HL-60 (cell line): ENCODE measurements around the gene THSD7B.

Experiments
- DNase-seq, 2 experiments: peaks; one replicate each; pipeline ENCODE4 v3.0.0-alpha.2; 2010 to 2020; ENCODE audit warnings: low read depth in 1 of 2, low spot score in 1 of 2
- H3K27ac ChIP-seq: fragments of 250-450 bp; sonication (Bioruptor Pico); replicated peaks from 2 replicates; pipeline ENCODE4 v1.5.1; 2020; ENCODE audit warnings: mild to moderate bottlenecking, moderate library complexity
- H3K27me3 ChIP-seq: fragments of 250-450 bp; sonication (Bioruptor Pico); 2 replicates; pipeline ENCODE4 v1.5.1; 2021; ENCODE audit warnings: mild to moderate bottlenecking, moderate library complexity; ENCODE audit not compliant: insufficient read depth, poor library complexity, severe bottlenecking
- H3K4me3 ChIP-seq: replicated peaks from 2 replicates; pipeline ENCODE4 v1.5.1; 2011; ENCODE audit warnings: mild to moderate bottlenecking, control low read depth, low read length; ENCODE audit not compliant: insufficient read depth
- GABPA ChIP-seq: IDR thresholded peaks from 2 replicates; pipeline ENCODE4 v1.6.1; 2012; ENCODE audit warnings: low read depth
- POLR2AphosphoS5 ChIP-seq: IDR thresholded peaks from 2 replicates; pipeline ENCODE4 v1.6.1; 2012; ENCODE audit warnings: low read depth
- SPI1 ChIP-seq: IDR thresholded peaks from 2 replicates; pipeline ENCODE4 v1.6.1; 2012; ENCODE audit warnings: low read depth, mild to moderate bottlenecking, borderline replicate concordance
- TF ChIP-seq, protein P1 (sequence below): IDR thresholded peaks from 2 replicates; pipeline ENCODE4 v1.6.1; 2012; ENCODE audit warnings: low read depth; ENCODE audit not compliant: insufficient replicate concordance
- TF ChIP-seq, protein P2 (sequence below): IDR thresholded peaks from one replicate; pipeline ENCODE4 v1.5.1; 2011; ENCODE audit warnings: low read length, control low read depth, inconsistent platforms; ENCODE audit not compliant: insufficient read depth

The THSD7B gene

DNA sequence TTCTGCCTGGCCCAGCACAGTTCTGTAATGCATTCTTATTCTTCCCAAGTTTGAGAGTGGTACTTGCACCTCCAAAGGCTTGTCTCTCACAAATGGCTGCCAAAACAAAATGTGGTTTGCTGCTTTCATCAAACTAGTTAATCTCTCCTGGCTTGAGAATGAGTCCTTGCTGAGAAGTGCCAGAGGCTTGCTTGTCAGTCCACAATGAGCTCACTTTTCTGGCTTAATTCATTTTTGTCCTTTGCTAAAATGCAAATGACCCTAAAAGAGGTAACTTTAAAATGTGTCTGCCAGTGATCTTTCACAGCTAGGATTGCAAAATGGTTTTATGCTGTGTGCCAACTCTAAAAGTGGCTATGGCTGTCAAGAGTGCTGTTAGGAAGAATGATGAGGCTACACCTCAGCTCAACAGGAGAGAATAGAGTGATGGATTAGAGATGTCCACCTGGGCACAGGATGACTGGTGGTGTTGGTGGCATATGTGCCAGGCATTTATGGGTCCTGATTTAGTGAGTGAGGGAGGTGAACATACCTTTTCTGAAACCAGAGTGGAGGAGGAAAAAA lies 907.7 kb downstream of the THSD7B start:
- DNase-seq = no peak
- Histone ChIP-seq H3K27me3 (no peaks in the 10 kb centered on the region), H3K27ac (no peak overlapping the region)

DNA sequence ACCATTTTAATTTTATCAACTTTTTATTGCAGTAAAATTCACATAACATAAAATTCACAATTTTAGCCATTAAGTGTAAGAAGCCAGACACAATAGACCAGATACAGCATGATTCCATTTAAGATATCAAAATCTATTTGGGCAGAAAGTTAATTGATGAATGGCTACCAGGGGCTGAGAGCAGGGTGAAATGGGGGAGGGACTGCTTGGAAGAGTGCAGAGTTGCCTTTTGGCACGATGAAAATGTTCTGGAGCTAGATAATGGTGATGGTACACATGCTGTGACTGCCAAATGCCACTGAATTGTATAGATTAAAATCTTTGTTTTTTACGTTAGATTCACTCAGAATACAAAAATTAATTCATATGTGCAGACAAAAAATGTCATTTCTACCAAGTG lies 909.6 kb downstream of the THSD7B start:
- no peaks in the 10 kb centered on the region for H3K27me3 ChIP-seq
- no peak for TF ChIP-seq SPI1
- TF ChIP-seq, protein P1, sequence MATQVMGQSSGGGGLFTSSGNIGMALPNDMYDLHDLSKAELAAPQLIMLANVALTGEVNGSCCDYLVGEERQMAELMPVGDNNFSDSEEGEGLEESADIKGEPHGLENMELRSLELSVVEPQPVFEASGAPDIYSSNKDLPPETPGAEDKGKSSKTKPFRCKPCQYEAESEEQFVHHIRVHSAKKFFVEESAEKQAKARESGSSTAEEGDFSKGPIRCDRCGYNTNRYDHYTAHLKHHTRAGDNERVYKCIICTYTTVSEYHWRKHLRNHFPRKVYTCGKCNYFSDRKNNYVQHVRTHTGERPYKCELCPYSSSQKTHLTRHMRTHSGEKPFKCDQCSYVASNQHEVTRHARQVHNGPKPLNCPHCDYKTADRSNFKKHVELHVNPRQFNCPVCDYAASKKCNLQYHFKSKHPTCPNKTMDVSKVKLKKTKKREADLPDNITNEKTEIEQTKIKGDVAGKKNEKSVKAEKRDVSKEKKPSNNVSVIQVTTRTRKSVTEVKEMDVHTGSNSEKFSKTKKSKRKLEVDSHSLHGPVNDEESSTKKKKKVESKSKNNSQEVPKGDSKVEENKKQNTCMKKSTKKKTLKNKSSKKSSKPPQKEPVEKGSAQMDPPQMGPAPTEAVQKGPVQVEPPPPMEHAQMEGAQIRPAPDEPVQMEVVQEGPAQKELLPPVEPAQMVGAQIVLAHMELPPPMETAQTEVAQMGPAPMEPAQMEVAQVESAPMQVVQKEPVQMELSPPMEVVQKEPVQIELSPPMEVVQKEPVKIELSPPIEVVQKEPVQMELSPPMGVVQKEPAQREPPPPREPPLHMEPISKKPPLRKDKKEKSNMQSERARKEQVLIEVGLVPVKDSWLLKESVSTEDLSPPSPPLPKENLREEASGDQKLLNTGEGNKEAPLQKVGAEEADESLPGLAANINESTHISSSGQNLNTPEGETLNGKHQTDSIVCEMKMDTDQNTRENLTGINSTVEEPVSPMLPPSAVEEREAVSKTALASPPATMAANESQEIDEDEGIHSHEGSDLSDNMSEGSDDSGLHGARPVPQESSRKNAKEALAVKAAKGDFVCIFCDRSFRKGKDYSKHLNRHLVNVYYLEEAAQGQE = no peak
- TF ChIP-seq, protein P2, sequence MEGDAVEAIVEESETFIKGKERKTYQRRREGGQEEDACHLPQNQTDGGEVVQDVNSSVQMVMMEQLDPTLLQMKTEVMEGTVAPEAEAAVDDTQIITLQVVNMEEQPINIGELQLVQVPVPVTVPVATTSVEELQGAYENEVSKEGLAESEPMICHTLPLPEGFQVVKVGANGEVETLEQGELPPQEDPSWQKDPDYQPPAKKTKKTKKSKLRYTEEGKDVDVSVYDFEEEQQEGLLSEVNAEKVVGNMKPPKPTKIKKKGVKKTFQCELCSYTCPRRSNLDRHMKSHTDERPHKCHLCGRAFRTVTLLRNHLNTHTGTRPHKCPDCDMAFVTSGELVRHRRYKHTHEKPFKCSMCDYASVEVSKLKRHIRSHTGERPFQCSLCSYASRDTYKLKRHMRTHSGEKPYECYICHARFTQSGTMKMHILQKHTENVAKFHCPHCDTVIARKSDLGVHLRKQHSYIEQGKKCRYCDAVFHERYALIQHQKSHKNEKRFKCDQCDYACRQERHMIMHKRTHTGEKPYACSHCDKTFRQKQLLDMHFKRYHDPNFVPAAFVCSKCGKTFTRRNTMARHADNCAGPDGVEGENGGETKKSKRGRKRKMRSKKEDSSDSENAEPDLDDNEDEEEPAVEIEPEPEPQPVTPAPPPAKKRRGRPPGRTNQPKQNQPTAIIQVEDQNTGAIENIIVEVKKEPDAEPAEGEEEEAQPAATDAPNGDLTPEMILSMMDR = no peak
- TF ChIP-seq GABPA = no peak
- no peak for TF ChIP-seq POLR2AphosphoS5
- no peak overlapping the region for H3K4me3 ChIP-seq
- H3K27ac ChIP-seq = no peak overlapping the region
- no peak for DNase-seq

More for the DNA sequence above, 907.7 kb downstream of the THSD7B start:
- no peak overlapping the region for H3K4me3 ChIP-seq
- TF ChIP-seq POLR2AphosphoS5 = no peak
- TF ChIP-seq, protein P1 = no peak
- TF ChIP-seq GABPA = no peak
- TF ChIP-seq SPI1 = no peak
- TF ChIP-seq, protein P2 = no peak

DNA sequence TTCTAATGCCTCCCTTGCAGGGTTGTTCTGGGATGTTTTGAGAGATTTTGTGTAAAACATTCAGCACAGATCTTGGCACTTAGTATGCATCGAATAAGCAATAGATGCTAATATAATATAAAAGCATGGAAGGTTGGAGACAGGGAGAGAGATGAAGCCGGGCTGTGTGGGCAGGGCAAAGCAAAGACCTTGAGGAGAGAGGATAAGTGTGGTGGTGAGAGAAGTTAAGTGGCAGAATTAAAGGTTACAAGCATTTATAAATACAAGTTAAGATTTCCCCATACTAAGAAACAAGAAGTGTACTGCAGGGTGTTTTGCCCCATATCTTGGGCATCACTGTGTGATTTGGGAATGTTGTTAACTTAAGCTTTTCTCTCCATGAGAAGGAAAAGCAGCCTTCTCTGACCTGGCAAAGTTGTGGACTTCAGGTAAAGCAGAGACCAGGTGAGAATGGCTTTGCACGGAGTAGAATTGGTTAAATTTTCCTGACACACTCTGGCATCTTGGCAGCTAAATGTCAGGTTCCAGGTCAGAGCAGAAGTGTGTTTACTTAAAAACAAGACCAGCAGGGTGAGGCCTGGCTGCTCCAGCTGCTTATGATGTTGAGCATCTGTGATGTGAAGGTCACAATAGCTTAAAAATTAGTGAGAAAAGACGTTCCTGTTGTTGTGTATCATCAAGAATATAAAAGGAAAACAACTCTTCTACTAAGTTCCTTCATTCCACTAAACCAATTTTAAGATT lies 910.4 kb downstream of the THSD7B start:
- Histone ChIP-seq H3K4me3 (no peak overlapping the region), H3K27ac (no peak overlapping the region), H3K27me3 (no peaks in the 10 kb centered on the region)
- no peak for TF ChIP-seq GABPA
- no peak for TF ChIP-seq POLR2AphosphoS5
- TF ChIP-seq, protein P2 = no peak
- no peak for TF ChIP-seq SPI1
- DNase-seq = no peak

DNA sequence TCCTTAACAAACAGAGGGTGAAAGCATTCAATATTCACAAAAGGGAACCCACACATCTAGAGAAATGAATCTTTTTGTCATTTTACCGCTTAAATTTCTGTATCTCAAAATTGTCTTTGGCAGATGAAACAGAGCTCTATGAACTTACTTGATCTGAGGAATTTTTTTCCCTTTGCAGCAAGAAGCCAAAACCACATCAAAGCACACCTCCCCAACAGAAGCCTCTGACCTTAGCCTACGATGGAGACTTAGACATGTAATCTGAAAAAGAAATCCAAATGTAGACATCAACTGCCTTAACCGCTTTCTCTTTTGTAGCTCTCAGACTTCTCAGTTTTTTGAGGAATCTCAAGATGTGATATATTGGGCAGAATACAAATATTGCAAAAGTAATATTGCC lies 911.0 kb downstream of the THSD7B start:
- TF ChIP-seq POLR2AphosphoS5 (no peak), GABPA (no peak), SPI1 (no peak)
- TF ChIP-seq, protein P2 = no peak
- TF ChIP-seq, protein P1 = no peak
- no peak for DNase-seq
- no peak overlapping the region for H3K4me3 ChIP-seq
- no peak overlapping the region for H3K27ac ChIP-seq
- no peaks in the 10 kb centered on the region for H3K27me3 ChIP-seq
